Sigmoid colon (tissue), 7 donors: ENCODE data around the gene DIPK1B. TPM values are rescaled to one million over a fixed set of nuclear protein-coding genes. Genes with fewer than 3 reads are reported as not detected.

Experiments
- DNase-seq: peaks from one replicate; pipeline ENCODE4 v3.0.0-alpha.2; 2019
- H3K27ac ChIP-seq, 4 donors: fragments of 200-600 bp; sonication (generic); one replicate each; pipeline ENCODE4 v1.5.1; 2016 to 2019; ENCODE audit warnings: mild to moderate bottlenecking in 1 of 4
- H3K27me3 ChIP-seq, 3 donors: fragments of 200-600 bp; sonication (generic); one replicate each; pipeline ENCODE4 v1.5.1; 2019; ENCODE audit warnings: mild to moderate bottlenecking in 1 of 3
- H3K36me3 ChIP-seq, 4 donors: fragments of 200-600 bp; sonication (generic); one replicate each; pipeline ENCODE4 v1.5.1; 2016 to 2019
- H3K4me1 ChIP-seq, 4 donors: fragments of 200-600 bp; sonication (generic); one replicate each; pipeline ENCODE4 v1.5.1; 2017 to 2019
- H3K4me3 ChIP-seq, 4 donors: fragments of 200-600 bp; sonication (generic); one replicate each; pipeline ENCODE4 v1.5.1; 2017 to 2019; ENCODE audit warnings: mild to moderate bottlenecking in 2 of 4, moderate library complexity in 1 of 4
- H3K9me3 ChIP-seq, 4 donors: fragments of 200-600 bp in 3 of 4; sonication (generic) in 3 of 4; one replicate each; pipeline versions ENCODE4 v1.5.1 to v1.6.1; 2013 to 2019
- EP300 ChIP-seq, 4 donors: sonication (generic); formaldehyde crosslinking; IDR thresholded peaks; one replicate each; pipeline ENCODE4 v1.6.1; 2017; ENCODE audit warnings: antibody characterized with exemption in 4 of 4
- POLR2A ChIP-seq, 2 donors: fragments of 450-650 bp; IDR thresholded peaks; one replicate each; pipeline ENCODE4 v1.6.1; 2016; ENCODE audit warnings: antibody characterized with exemption in 2 of 2, mild to moderate bottlenecking in 2 of 2, moderate library complexity in 2 of 2
- POLR2AphosphoS5 ChIP-seq, 4 donors: sonication (generic); formaldehyde crosslinking; IDR thresholded peaks; one replicate each; pipeline ENCODE4 v1.6.1; 2017; ENCODE audit warnings: antibody characterized with exemption in 4 of 4
- WGBS, 2 donors: extraction: QIAGEN DNeasy Blood & Tissue Kit; methylation state at CpG; one replicate each; pipeline ENCODE4 v1.1.7; 2013; 5-methylcytosine and 5-hydroxymethylcytosine counted together
- intact Hi-C: fragments of 100-400 bp; cut with DNase I; formaldehyde crosslinking; loops from one replicate; pipeline ENCODE4 v1.15.1; 2023
- polyA plus RNA-seq, 3 donors: library from polyadenylated mRNA; stranded (reverse); fragments of 200-250 nt; gene quantifications; one replicate each; pipeline ENCODE4 v1.2.3, GENCODE V29; 2013
- total RNA-seq, 4 donors: library from RNA; depleted of rRNA; stranded (reverse); fragments of >200 nt; gene quantifications; one replicate each; pipeline ENCODE4 v1.1.0, GENCODE V29; 2016
- TF ChIP-seq, protein P1 (sequence below), 4 experiments: fragments of 450-650 bp in 3 of 4; fragments of 200-600 bp in 1 of 4; IDR thresholded peaks; one replicate each; pipeline ENCODE4 v1.5.1; 2016 to 2019; ENCODE audit warnings: antibody characterized with exemption in 4 of 4, mild to moderate bottlenecking in 3 of 4, moderate library complexity in 2 of 4
- donor health status: healthy with polysubstance abuse.
- donor health status: Bipolar disorder and iron deficiency.
- donor health status: healthy.

Gene DIPK1B
- total and polyA plus RNA-seq, 7 donors: 0.23 to 18.3 (median 9.6) TPM

DNA sequence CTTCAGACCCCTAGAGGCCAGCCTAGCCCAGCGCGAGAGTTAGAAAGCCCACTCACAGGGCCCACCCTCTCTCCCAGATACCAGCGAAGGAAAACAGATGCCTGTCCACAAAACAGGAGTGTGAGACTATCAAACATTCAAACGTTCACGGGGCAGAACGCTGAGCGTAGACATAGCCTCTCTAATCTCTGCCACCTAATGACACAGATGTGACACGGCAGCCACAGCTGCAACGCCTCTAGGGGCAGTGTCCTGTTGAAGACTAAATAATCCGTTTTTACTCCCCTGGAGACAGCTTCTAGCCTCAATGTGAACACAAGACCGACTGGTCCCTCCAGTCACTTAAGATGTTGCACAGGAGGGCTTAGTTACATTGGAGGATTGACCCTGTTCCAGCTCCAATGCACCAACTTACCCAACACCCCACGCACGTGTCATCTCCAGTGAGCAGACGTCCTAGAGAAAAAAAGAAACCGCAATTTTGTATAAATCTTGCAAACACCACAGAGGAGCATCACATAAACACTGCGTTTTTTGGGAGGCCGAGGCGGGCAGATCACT is 14.3 kb downstream of the DIPK1B start:
- DNase-seq: no peak
- peak overlapping the region; percentile 57 to 88 (median 64) for H3K4me3 ChIP-seq
- intact Hi-C loops: loop anchor here (2.0 kb wide), 1 partner anchor 40 kb away; the partner anchor contains the start of gene AGPAT2
- TF ChIP-seq POLR2AphosphoS5 (IDR thresholded peaks at IDR 0.05): no peak
- TF ChIP-seq, protein P1, sequence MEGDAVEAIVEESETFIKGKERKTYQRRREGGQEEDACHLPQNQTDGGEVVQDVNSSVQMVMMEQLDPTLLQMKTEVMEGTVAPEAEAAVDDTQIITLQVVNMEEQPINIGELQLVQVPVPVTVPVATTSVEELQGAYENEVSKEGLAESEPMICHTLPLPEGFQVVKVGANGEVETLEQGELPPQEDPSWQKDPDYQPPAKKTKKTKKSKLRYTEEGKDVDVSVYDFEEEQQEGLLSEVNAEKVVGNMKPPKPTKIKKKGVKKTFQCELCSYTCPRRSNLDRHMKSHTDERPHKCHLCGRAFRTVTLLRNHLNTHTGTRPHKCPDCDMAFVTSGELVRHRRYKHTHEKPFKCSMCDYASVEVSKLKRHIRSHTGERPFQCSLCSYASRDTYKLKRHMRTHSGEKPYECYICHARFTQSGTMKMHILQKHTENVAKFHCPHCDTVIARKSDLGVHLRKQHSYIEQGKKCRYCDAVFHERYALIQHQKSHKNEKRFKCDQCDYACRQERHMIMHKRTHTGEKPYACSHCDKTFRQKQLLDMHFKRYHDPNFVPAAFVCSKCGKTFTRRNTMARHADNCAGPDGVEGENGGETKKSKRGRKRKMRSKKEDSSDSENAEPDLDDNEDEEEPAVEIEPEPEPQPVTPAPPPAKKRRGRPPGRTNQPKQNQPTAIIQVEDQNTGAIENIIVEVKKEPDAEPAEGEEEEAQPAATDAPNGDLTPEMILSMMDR (IDR thresholded peaks at IDR 0.05): peak in 1 of 4 experiments; percentile 27
- peaks cover 32 to 50% (median 34%) of the 10 kb centered on the region in 4 donors for H3K36me3 ChIP-seq
- WGBS, 2 donors: 16% methylated on average over 18 of the region's 18 CpGs
- no peaks in the 10 kb centered on the region for H3K27me3 ChIP-seq
- peak overlapping the region in 3 of 4 donors; percentile 72 to 87 (median 85) for H3K27ac ChIP-seq
- H3K9me3 ChIP-seq: no peaks in the 10 kb centered on the region
- H3K4me1 ChIP-seq: peaks cover 0 to 59% (median 40%) of the 10 kb centered on the region in 4 donors

DNA sequence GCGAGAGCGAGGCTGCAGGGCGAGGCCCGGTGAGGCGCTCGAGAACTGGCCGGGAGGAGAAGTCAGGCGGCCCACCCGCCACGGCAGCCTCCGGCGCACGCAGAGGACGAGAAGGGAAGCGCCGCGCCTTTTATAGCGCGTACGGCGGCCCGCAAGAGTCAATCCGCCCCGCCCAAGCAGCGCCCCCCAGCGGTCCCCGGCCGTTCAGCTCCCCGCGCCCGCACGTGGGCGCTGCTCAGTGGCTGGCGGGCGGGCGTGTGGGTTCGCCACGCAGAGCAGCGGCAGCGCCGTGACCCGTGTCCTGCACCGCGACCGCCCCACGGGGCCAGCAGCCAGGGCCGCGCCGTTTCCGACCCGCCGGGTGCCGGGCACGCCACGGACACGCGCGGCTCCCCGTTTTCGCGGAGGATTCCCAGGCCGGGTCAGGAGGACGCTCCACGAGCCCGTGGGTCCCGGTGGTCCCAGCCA is 15.7 kb downstream of the DIPK1B start:
- H3K27ac ChIP-seq: peak overlapping the region; percentile 72 to 87 (median 80)
- 0% methylated on average over 66 of the region's 66 CpGs for WGBS, 2 donors

DNA sequence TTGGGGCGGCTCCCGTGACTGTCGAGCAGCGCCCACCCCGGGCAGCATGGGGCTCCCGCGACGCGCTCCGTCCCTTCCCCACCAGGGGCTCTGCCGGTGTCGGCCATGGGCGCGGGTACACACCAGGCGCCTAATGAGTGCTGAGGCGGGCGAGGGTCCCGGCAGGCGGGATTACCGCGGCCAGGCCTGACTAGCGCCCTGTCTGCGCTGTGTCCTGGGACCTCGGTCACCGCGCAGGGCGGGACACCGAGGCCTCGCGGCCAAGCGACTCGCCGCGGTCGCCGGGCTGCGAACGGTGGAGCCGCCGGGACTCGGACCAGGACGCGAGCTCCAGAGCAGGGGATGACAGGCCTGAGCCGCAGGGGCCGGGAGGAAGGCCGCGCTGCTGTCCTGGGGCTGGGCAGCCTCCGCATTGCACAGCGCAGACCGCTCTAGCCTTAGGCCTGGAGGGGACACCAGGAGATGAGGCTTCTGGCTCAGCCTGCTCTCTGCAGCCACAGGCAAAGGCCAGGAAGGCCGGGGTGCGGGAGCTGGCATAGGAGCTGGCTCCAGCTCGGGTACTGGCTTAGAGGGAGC is 16.3 kb downstream of the DIPK1B start:
- Histone ChIP-seq H3K27ac (peak overlapping the region; percentile 72 to 87 (median 80)), H3K4me1 (peaks cover 0 to 43% (median 35%) of the 10 kb centered on the region in 4 donors), H3K9me3 (no peaks in the 10 kb centered on the region), H3K27me3 (no peaks in the 10 kb centered on the region), H3K4me3 (peak overlapping the region; percentile 57 to 88 (median 64)), H3K36me3 (peaks cover 15 to 31% (median 23%) of the 10 kb centered on the region in 4 donors)
- 1 to 3% methylated on average over 53 of the region's 53 CpGs for WGBS, 2 donors
- intact Hi-C loops: no loop called here
- no peak for TF ChIP-seq EP300 (IDR thresholded peaks at IDR 0.05)
- TF ChIP-seq POLR2A (IDR thresholded peaks at IDR 0.05): no peak
- TF ChIP-seq, protein P1 (IDR thresholded peaks at IDR 0.05): no peak
- TF ChIP-seq POLR2AphosphoS5 (IDR thresholded peaks at IDR 0.05): no peak
- DNase-seq: no peak

More for the DNA sequence above, 15.7 kb downstream of the DIPK1B start:
- TF ChIP-seq, protein P1 (IDR thresholded peaks at IDR 0.05): peak; percentile 62 to 89 (median 87)
- peak; percentile 99 to 100 (median 100) for TF ChIP-seq POLR2AphosphoS5 (IDR thresholded peaks at IDR 0.05)
- TF ChIP-seq EP300 (IDR thresholded peaks at IDR 0.05): peak in 2 of 4 donors; percentile 18 to 43
- TF ChIP-seq POLR2A (IDR thresholded peaks at IDR 0.05): peak; percentile 94 to 97
- Histone ChIP-seq H3K36me3 (peaks cover 20 to 36% (median 28%) of the 10 kb centered on the region in 4 donors), H3K4me1 (peaks cover 0 to 48% (median 36%) of the 10 kb centered on the region in 4 donors), H3K9me3 (no peaks in the 10 kb centered on the region), H3K4me3 (peak overlapping the region; percentile 57 to 88 (median 64)), H3K27me3 (no peaks in the 10 kb centered on the region)
- intact Hi-C loops: no loop called here
- peak; percentile 96 for DNase-seq

DNA sequence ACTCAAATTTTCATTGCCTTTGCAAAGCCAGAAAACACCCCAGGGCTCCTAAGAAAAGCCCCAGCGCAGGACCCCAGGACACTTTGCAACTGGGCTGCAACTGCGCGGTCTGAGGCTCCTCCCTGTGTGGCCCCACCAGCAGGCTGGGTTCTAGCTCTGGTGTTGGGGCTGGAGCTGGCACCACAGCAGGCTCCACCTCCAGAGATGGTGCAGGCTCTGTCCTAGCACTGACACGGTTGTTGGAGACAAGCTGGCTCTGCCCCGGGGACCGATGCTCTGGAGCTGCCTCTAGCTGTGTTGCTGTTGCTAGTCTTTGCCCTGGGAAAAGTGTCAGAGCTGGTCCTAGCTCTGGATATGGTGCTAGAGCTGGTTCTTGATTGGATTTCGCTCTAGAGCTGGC is 16.8 kb downstream of the DIPK1B start:
- intact Hi-C loops: no loop called here
- 54 to 80% methylated on average over 7 of the region's 7 CpGs for WGBS, 2 donors

More for the DNA sequence above, 16.8 kb downstream of the DIPK1B start:
- TF ChIP-seq POLR2A (IDR thresholded peaks at IDR 0.05): no peak
- no peak for TF ChIP-seq EP300 (IDR thresholded peaks at IDR 0.05)
- TF ChIP-seq, protein P1 (IDR thresholded peaks at IDR 0.05): no peak
- TF ChIP-seq POLR2AphosphoS5 (IDR thresholded peaks at IDR 0.05): no peak
- no peak for DNase-seq
- H3K4me3 ChIP-seq: peak overlapping the region in 3 of 4 donors; percentile 63 to 88 (median 64)
- no peaks in the 10 kb centered on the region for H3K27me3 ChIP-seq
- peaks cover 10 to 26% (median 18%) of the 10 kb centered on the region in 4 donors for H3K36me3 ChIP-seq
- no peaks in the 10 kb centered on the region for H3K9me3 ChIP-seq
- peaks cover 0 to 43% (median 34%) of the 10 kb centered on the region in 4 donors for H3K4me1 ChIP-seq
- H3K27ac ChIP-seq: peak overlapping the region in 3 of 4 donors; percentile 72 to 87 (median 85)
